T-helper 9 cell (primary cell): ENCODE measurements around the gene PGAP3.
A peak's percentile ranks its signal among the peaks of the same experiment; 100 is the strongest.

Source experiments
- DNase-seq: peaks from one replicate; pipeline ENCODE4 v3.0.0-alpha.2; 2020

The PGAP3 gene

GRCh38 chr17:39659279-39660010 is 28.4 kb downstream of the PGAP3 start:
- no peak for DNase-seq

- DNase-seq: no peak
Measured at GRCh38 chr17:39658760-39659159, 29.1 kb downstream of the PGAP3 start.

- no peak for DNase-seq
Measured at GRCh38 chr17:39658346-39658745, 29.5 kb downstream of the PGAP3 start.

GRCh38 chr17:39655105-39655504 is 32.8 kb downstream of the PGAP3 start:
- no peak for DNase-seq

- peak; percentile 90 for DNase-seq
Measured at GRCh38 chr17:39653662-39654331, 34.1 kb downstream of the PGAP3 start.

GRCh38 chr17:39653316-39653661 is 34.6 kb downstream of the PGAP3 start:
- no peak for DNase-seq

GRCh38 chr17:39652587-39653315 is 35.1 kb downstream of the PGAP3 start:
- DNase-seq: no peak

GRCh38 chr17:39651923-39652586 is 35.8 kb downstream of the PGAP3 start:
- no peak for DNase-seq

GRCh38 chr17:39650121-39650579 is 37.7 kb downstream of the PGAP3 start:
- no peak for DNase-seq

- DNase-seq: no peak
Measured at GRCh38 chr17:39648616-39649366, 39.1 kb downstream of the PGAP3 start.

- DNase-seq: no peak
Measured at GRCh38 chr17:39647256-39647655, 40.6 kb downstream of the PGAP3 start.

- no peak for DNase-seq
Measured at GRCh38 chr17:39643271-39643670, 44.6 kb downstream of the PGAP3 start.

GRCh38 chr17:39642291-39643074 is 45.4 kb downstream of the PGAP3 start:
- DNase-seq: no peak

GRCh38 chr17:39641883-39642282 is 46.0 kb downstream of the PGAP3 start:
- no peak for DNase-seq

- no peak for DNase-seq
Measured at GRCh38 chr17:39641097-39641496, 46.8 kb downstream of the PGAP3 start.

- DNase-seq: no peak
Measured at GRCh38 chr17:39640591-39641031, 47.2 kb downstream of the PGAP3 start.

GRCh38 chr17:39639566-39640458 is 48.0 kb downstream of the PGAP3 start:
- DNase-seq: no peak

- no peak for DNase-seq
Measured at GRCh38 chr17:39639043-39639442, 48.8 kb downstream of the PGAP3 start.

- no peak for DNase-seq
Measured at GRCh38 chr17:39638317-39638716, 49.5 kb downstream of the PGAP3 start.

GRCh38 chr17:39636927-39637736 is 50.7 kb downstream of the PGAP3 start, which contains the start of gene STARD3:
Gene STARD3 (plus strand): TSS chr17:39637144. CDS start chr17:39653532, 16,388 bp downstream.
- peak; percentile 88 for DNase-seq
